HepG2 (cell line): ENCODE results near the gene TRABD. TPM values are rescaled to one million over a fixed set of nuclear protein-coding genes. Genes with fewer than 3 reads are reported as not detected.

ENCODE experiments used
- ATAC-seq: fragments of 200-7000 bp; cut with Tn5 transposase; 3 replicates; pipeline ENCODE4 v1.9.1; 2020; ENCODE audit warnings: mild to moderate bottlenecking, moderate library complexity
- BruUV-seq: library from RNA; stranded (reverse); fragments of 400-500 nt; replicated peaks from 2 replicates; lab custom pipeline; 2021; lab: Mats Ljungman, UMichigan
- CTCF ChIA-PET: fragments of 300-600 bp; formaldehyde crosslinking; extraction: SDS; loops from one replicate; lab custom pipeline; 2021; ENCODE audit warnings: low total read pairs, inconsistent platforms, low intra/inter-chr PET ratio; lab: Yijun Ruan, JAX
- POLR2A ChIA-PET: fragments of 350-600 bp; sonication (Branson Sonifier 250); formaldehyde crosslinking; loops from one replicate; lab custom pipeline; 2020; ENCODE audit warnings: antibody characterized with exemption, inconsistent platforms; lab: Yijun Ruan, JAX
- DNase-seq: peaks from one replicate; pipeline ENCODE4 v3.0.0-alpha.2; 2015; ENCODE audit warnings: low spot score
- FAIRE-seq: peaks from 3 replicates; lab custom pipeline; 2011; peaks lifted over from hg19 to GRCh38; lab: Jason Lieb, UNC
- H2AFZ ChIP-seq: one replicate; pipeline ENCODE4 v1.6.1; 2011; ENCODE audit warnings: low read length, inconsistent platforms
- H3K27ac ChIP-seq: fragments of 300-600 bp; 3 replicates; pipeline ENCODE4 v1.8.0; 2011; ENCODE audit warnings: mixed run types, mild to moderate bottlenecking, mixed read lengths, low read length, inconsistent platforms; ENCODE audit not compliant: insufficient read depth; ENCODE audit errors: extremely low read length
- H3K27me3 ChIP-seq, 2 experiments: fragments of 200-600 bp in 1 of 2; 2 replicates in 1 of 2; 3 replicates in 1 of 2; pipeline versions ENCODE4 v1.6.0 to v1.8.0; 2011; ENCODE audit warnings: low read length in 2 of 2, mild to moderate bottlenecking in 2 of 2, moderate library complexity in 2 of 2, inconsistent platforms in 1 of 2; ENCODE audit not compliant: insufficient read depth in 2 of 2, control insufficient read depth in 1 of 2
- H3K36me3 ChIP-seq, 2 experiments: fragments of 200-600 bp in 1 of 2; replicated peaks in 1 of 2; 2 replicates in 1 of 2; 3 replicates in 1 of 2; pipeline versions ENCODE4 v1.5.1 to v1.8.0; 2011; ENCODE audit warnings: low read length in 2 of 2, inconsistent platforms in 1 of 2; ENCODE audit not compliant: insufficient read depth in 2 of 2, control insufficient read depth in 1 of 2
- H3K4me1 ChIP-seq: 2 replicates; pipeline ENCODE4 v1.5.1; 2012; ENCODE audit warnings: low read length, inconsistent platforms; ENCODE audit not compliant: insufficient read depth
- H3K4me2 ChIP-seq: 2 replicates; pipeline ENCODE4 v1.6.0; 2011; ENCODE audit warnings: low read depth, low read length, inconsistent platforms
- H3K4me3 ChIP-seq, 3 experiments: fragments of 200-600 bp in 1 of 3; sonication (generic), shearing (Covaris generic) in 1 of 3; replicated peaks in 1 of 3; 2 replicates each; pipeline ENCODE4 v1.5.1; 2011 to 2016; ENCODE audit warnings: low read length in 3 of 3, inconsistent platforms in 2 of 3, low read depth in 2 of 3, mild to moderate bottlenecking in 2 of 3, control low read depth in 1 of 3, mixed read lengths in 1 of 3; ENCODE audit not compliant: insufficient read depth in 1 of 3
- H3K79me2 ChIP-seq: one replicate; pipeline ENCODE4 v1.6.1; 2011; ENCODE audit warnings: low read length, inconsistent platforms; ENCODE audit not compliant: insufficient read depth
- H3K9ac ChIP-seq: 2 replicates; pipeline ENCODE4 v1.6.0; 2011; ENCODE audit warnings: mild to moderate bottlenecking, low read depth, low read length, inconsistent platforms; ENCODE audit not compliant: insufficient read depth
- H3K9me3 ChIP-seq: 2 replicates; pipeline ENCODE4 v1.5.1; 2012; ENCODE audit warnings: mild to moderate bottlenecking, low read length
- H4K20me1 ChIP-seq: 2 replicates; pipeline ENCODE4 v1.6.0; 2011; ENCODE audit warnings: inconsistent platforms, mild to moderate bottlenecking, low read length, moderate library complexity; ENCODE audit not compliant: insufficient read depth
- AGO2 ChIP-seq: fragments of 200-400 bp; formaldehyde crosslinking; optimal IDR thresholded peaks from 2 replicates; pipeline ENCODE3; 2017; ENCODE audit warnings: mild to moderate bottlenecking, low read depth, low read length, moderate library complexity
- KIAA2018 ChIP-seq: sonication (generic); formaldehyde crosslinking; IDR thresholded peaks from 2 replicates; pipeline ENCODE4 v1.5.0; 2020; ENCODE audit warnings: mild to moderate bottlenecking, missing genetic modification reagents, borderline replicate concordance
- WGBS: methylation state at CpG from one replicate; pipeline ENCODE4 v1.1.6; 2017; ENCODE audit warnings: low lambda C conversion rate; 5-methylcytosine and 5-hydroxymethylcytosine counted together
- in situ Hi-C: cut with HindIII; loops from 2 replicates; pipeline ENCODE4 v1.10.0; 2017; ENCODE audit warnings: low pct_unique_long_range_greater_than_20kb; ENCODE audit not compliant: extremely low pct_ligation_motif_present
- intact Hi-C: fragments of 100-400 bp; cut with micrococcal nuclease; formaldehyde crosslinking; loops from one replicate; pipeline ENCODE4 v1.10.0; 2022; ENCODE audit not compliant: unreplicated experiment
- polyA plus RNA-seq, 8 experiments: library from polyadenylated mRNA; depleted of rRNA in 3 of 8; stranded (reverse) in 7 of 8; unstranded in 1 of 8; fragments of >200 nt; fragmentation: Illumina TruSeq in 4 of 8; extraction: Trizol in 4 of 8; gene quantifications; 2 replicates each; pipeline versions ENCODE4 v1.2.1 to v1.2.3, GENCODE V29; 2011 to 2016; ENCODE audit warnings: low read depth in 4 of 8, missing spikeins in 1 of 8, mixed read lengths in 1 of 8; ENCODE audit not compliant: insufficient read depth in 1 of 8
- total RNA-seq, 5 experiments: library from RNA; depleted of rRNA; stranded (reverse); fragments of >200 nt; fragmentation: Illumina TruSeq; extraction: Trizol; gene quantifications; 2 replicates each; pipeline ENCODE4 v1.2.3, GENCODE V29; 2016; ENCODE audit warnings: low read depth in 1 of 5

The TRABD gene
- total and polyA plus RNA-seq, 2 of the 13 experiments (the other 11 are each of a cell fraction or from before 2014, with no cell fraction given) = 21.5 to 28.9 TPM

DNA sequence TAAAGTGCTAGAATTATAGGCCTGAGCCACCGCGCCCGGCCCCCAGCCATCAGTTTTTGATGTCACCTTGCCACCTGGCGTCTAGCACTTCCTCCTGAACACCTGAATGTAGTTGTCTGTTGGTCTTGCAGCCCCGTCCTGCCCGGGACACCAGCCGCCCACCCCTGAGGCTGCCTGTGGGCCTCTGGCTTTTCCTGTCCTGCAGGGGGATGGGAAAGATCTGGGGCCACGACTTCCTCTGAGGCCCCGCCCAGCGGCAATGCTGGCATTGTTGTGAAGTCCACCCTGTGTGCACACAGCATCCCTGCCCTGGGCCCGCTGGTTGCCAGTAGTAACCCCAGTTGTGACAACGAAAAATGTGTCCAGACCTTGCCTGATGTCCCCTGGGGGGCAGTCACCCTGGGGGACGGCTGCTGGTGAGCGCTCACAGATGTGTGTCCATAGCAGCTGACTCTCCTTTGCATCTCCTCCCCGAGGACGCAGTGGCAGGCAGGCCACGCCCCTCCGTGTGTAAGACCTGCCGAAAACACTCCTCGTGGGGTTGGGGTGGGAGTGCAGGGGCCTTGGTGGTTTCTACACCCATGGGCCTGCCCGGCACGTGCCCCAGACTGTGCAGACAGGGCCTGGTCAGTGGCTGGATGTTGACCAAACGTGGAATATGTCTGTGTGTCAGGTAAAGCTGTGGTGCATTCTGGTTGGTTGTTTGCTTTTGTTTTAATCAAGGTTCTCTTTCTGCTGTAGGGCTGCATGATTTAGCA lies 21.8 kb downstream of the TRABD start:
- BruUV-seq = no TSS peak
- CTCF ChIA-PET = interaction anchor here (0.9 kb wide), 2 partner anchors 58 kb away, joined by 3 to 5 read pairs; no protein-coding TSS in a partner anchor
- no peak overlapping the region for H2AFZ ChIP-seq
- H3K27me3 ChIP-seq = no peaks in the 10 kb centered on the region
- ATAC-seq (no peak), DNase-seq (no peak), FAIRE-seq (no peak)
- H3K4me2 ChIP-seq = no peak overlapping the region
- WGBS = 99% methylated on average over 10 of the region's 23 CpGs
- peaks cover 15% of the 10 kb centered on the region for H3K79me2 ChIP-seq
- H3K4me3 ChIP-seq = no peak overlapping the region
- no peak overlapping the region for H3K27ac ChIP-seq
- peaks cover 2% of the 10 kb centered on the region; the same call in 1 of the 2 replicates for H4K20me1 ChIP-seq
- no peak overlapping the region for H3K9ac ChIP-seq
- no peaks in the 10 kb centered on the region for H3K9me3 ChIP-seq
- H3K36me3 ChIP-seq = peaks cover 6 to 38% of the 10 kb centered on the region in 2 experiments; a peak in 4 of 5 replicates
- in situ Hi-C loops = loop anchor here (5.0 kb wide), 1 partner anchor 60 kb away; no protein-coding TSS in a partner anchor
- H3K4me1 ChIP-seq = peaks cover 28% of the 10 kb centered on the region
- POLR2A ChIA-PET = interaction anchor here (1.2 kb wide), 1 partner anchor 62 kb away, joined by 3 read pairs; no protein-coding TSS in a partner anchor
- intact Hi-C loops = no loop called here
- TF ChIP-seq AGO2 (peak; percentile 46), KIAA2018 (CRISPR knock-in tag) (no peak)
